WTC11 (cell line): ENCODE results near the gene CASP8. TPM values are rescaled to one million over a fixed set of nuclear protein-coding genes. Genes with fewer than 3 reads are reported as not detected.

ENCODE experiments used
- ATAC-seq: fragments of 200-7000 bp; cut with Tn5 transposase; 2 replicates; pipeline ENCODE4 v1.10.0; 2021; ENCODE audit warnings: mild to moderate bottlenecking, moderate library complexity
- CTCF ChIA-PET: fragments of 300-600 bp; sonication (Branson Sonifier 250); formaldehyde crosslinking; loops from one replicate; lab custom pipeline; 2021; ENCODE audit warnings: antibody characterized with exemption; lab: Charles Lee
- POLR2A ChIA-PET: fragments of 350-600 bp; sonication (Branson Sonifier 250); formaldehyde crosslinking; loops from one replicate; lab custom pipeline; 2021; ENCODE audit warnings: antibody characterized with exemption; lab: Charles Lee
- DNase-seq: peaks from one replicate; pipeline ENCODE4 v3.0.0; 2021; ENCODE audit warnings: low spot score
- H3K27ac Mint-ChIP-seq: 2 replicates; pipeline ENCODE4 v1.8.0; 2021; ENCODE audit warnings: mixed read lengths
- H3K27me3 Mint-ChIP-seq: 2 replicates; pipeline ENCODE4 v1.8.0; 2021; ENCODE audit warnings: low read depth, mild to moderate bottlenecking, moderate library complexity, mixed read lengths
- H3K36me3 Mint-ChIP-seq: 2 replicates; pipeline ENCODE4 v1.8.0; 2021; ENCODE audit warnings: mixed read lengths
- H3K4me1 Mint-ChIP-seq: 2 replicates; pipeline ENCODE4 v1.8.0; 2022; ENCODE audit warnings: mixed read lengths
- H3K4me3 Mint-ChIP-seq: 2 replicates; pipeline ENCODE4 v1.8.0; 2021; ENCODE audit warnings: mild to moderate bottlenecking, moderate library complexity, mixed read lengths
- H3K9me3 Mint-ChIP-seq: 2 replicates; pipeline ENCODE4 v1.8.0; 2021; ENCODE audit warnings: mixed read lengths
- ATF6 ChIP-seq: sonication (generic); formaldehyde crosslinking; IDR thresholded peaks from 2 replicates; pipeline ENCODE4 v1.8.1; 2023; ENCODE audit warnings: mild to moderate bottlenecking, missing genetic modification reagents
- IRF2 ChIP-seq: sonication (generic); formaldehyde crosslinking; IDR thresholded peaks from 2 replicates; pipeline ENCODE4 v1.8.0; 2022; ENCODE audit warnings: low read depth, missing genetic modification reagents, borderline replicate concordance
- MYBL2 ChIP-seq: sonication (generic); formaldehyde crosslinking; IDR thresholded peaks from 2 replicates; pipeline ENCODE4 v1.8.1; 2023; ENCODE audit warnings: mild to moderate bottlenecking, moderate library complexity, missing genetic modification reagents
- NR2C2 ChIP-seq: sonication (generic); formaldehyde crosslinking; IDR thresholded peaks from 2 replicates; pipeline ENCODE4 v1.8.0; 2022; ENCODE audit warnings: mild to moderate bottlenecking, missing genetic modification reagents
- RORB ChIP-seq: fragments of 250-450 bp; sonication (Bioruptor Pico); IDR thresholded peaks from 2 replicates; pipeline ENCODE4 v1.9.0; 2021; ENCODE audit warnings: mild to moderate bottlenecking
- STAT6 ChIP-seq: sonication (generic); formaldehyde crosslinking; conservative IDR thresholded peaks from 2 replicates; pipeline ENCODE4 v1.8.1; 2023; ENCODE audit warnings: mild to moderate bottlenecking, low read depth, missing genetic modification reagents, moderate library complexity
- TEAD4 ChIP-seq: sonication (generic); formaldehyde crosslinking; IDR thresholded peaks from 2 replicates; pipeline ENCODE4 v1.8.0; 2022; ENCODE audit warnings: mild to moderate bottlenecking, missing genetic modification reagents
- TP53 ChIP-seq: sonication (generic); formaldehyde crosslinking; IDR thresholded peaks from 2 replicates; pipeline ENCODE4 v1.8.1; 2023; ENCODE audit warnings: mild to moderate bottlenecking, missing genetic modification reagents
- ZBTB21 ChIP-seq: sonication (generic); formaldehyde crosslinking; IDR thresholded peaks from 2 replicates; pipeline ENCODE4 v1.8.1; 2023; ENCODE audit warnings: mild to moderate bottlenecking, missing genetic modification reagents, borderline replicate concordance
- ZNF138 ChIP-seq: sonication (generic); formaldehyde crosslinking; conservative IDR thresholded peaks from 2 replicates; pipeline ENCODE4 v1.8.1; 2022; ENCODE audit warnings: mild to moderate bottlenecking, moderate library complexity, missing genetic modification reagents
- ZNF232 ChIP-seq: sonication (generic); formaldehyde crosslinking; IDR thresholded peaks from 2 replicates; pipeline ENCODE4 v1.8.0; 2022; ENCODE audit warnings: mild to moderate bottlenecking, missing genetic modification reagents
- ZNF281 ChIP-seq: sonication (generic); formaldehyde crosslinking; IDR thresholded peaks from 2 replicates; pipeline ENCODE4 v1.8.0; 2023; ENCODE audit warnings: mild to moderate bottlenecking, missing genetic modification reagents
- ZNF396 ChIP-seq: fragments of 250-450 bp; sonication (Bioruptor Pico); IDR thresholded peaks from 2 replicates; pipeline ENCODE4 v1.8.0; 2021; ENCODE audit warnings: mild to moderate bottlenecking, moderate library complexity, borderline replicate concordance
- total RNA-seq: library from RNA; stranded (reverse); gene quantifications from 3 replicates; pipeline ENCODE4 v1.2.3, GENCODE V29; 2021
- TF ChIP-seq, protein P1 (sequence below): sonication (generic); formaldehyde crosslinking; IDR thresholded peaks from 2 replicates; pipeline ENCODE4 v1.8.0; 2022; ENCODE audit warnings: mild to moderate bottlenecking, missing genetic modification reagents
- TF ChIP-seq, protein P2 (sequence below): fragments of 250-450 bp; sonication (Bioruptor Pico); IDR thresholded peaks from 2 replicates; pipeline ENCODE4 v2.1.2; 2022; ENCODE audit warnings: mild to moderate bottlenecking, moderate library complexity
- TF ChIP-seq, protein P3 (sequence below): fragments of 250-450 bp; sonication (Bioruptor Pico); IDR thresholded peaks from 2 replicates; pipeline ENCODE4 v1.8.0; 2021; ENCODE audit warnings: mild to moderate bottlenecking

CASP8 gene
- total RNA-seq, 1 experiment from 2014 or later: 4.4 TPM

DNA sequence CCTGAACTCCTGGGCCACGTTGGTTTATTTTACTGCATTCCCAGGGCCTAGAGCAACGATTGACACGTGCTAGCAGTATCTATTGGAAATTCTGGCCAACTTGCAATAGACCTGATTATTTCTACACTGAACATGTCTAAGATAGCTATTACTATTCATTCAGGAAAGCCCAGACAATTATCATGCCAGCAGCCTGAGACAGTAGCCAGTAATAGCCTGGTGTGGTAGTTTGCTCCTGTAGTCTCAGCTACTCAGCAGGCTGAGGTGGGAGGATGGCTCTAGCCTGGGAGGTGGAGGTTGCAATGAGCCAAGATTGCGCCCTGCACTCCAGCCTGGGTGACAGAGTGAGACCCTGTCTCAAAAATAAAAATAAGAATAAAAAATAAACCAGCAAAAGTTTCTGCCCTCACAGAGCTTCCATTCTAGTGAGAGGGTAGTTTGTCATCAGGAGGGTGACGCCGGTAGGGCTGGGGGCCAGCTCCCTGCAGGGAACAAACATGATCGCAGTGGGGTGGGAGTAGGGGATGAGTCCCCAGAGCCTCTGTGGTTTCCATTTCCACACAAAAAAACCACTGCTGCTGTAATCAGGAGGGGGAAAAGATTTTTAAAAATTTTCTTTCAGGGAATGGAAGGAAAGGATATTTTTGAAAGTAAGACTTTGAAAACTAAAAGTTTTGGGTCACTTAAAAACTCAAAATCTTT lies 4.3 kb downstream of the CASP8 start:
- DNase-seq: no peak
- Mint-ChIP-seq H3K9me3 (no peaks in the 10 kb centered on the region), H3K4me3 (no peak overlapping the region), H3K36me3 (no peaks in the 10 kb centered on the region), H3K4me1 (peaks cover 4% of the 10 kb centered on the region), H3K27ac (no peak overlapping the region), H3K27me3 (no peaks in the 10 kb centered on the region)
- ATAC-seq: no peak
- ChIA-PET CTCF (interaction anchor here (2.5 kb wide), 1 partner anchor 12 kb away, joined by 8 read pairs; no protein-coding TSS in a partner anchor), POLR2A (no interaction called here)
- no peak for TF ChIP-seq ATF6 (CRISPR knock-in tag)
- no peak for TF ChIP-seq TEAD4 (CRISPR knock-in tag)
- TF ChIP-seq TP53 (CRISPR knock-in tag): no peak
- no peak for TF ChIP-seq ZNF232
- no peak for TF ChIP-seq STAT6 (CRISPR knock-in tag)
- TF ChIP-seq ZBTB21 (CRISPR knock-in tag): no peak
- TF ChIP-seq, protein P1, sequence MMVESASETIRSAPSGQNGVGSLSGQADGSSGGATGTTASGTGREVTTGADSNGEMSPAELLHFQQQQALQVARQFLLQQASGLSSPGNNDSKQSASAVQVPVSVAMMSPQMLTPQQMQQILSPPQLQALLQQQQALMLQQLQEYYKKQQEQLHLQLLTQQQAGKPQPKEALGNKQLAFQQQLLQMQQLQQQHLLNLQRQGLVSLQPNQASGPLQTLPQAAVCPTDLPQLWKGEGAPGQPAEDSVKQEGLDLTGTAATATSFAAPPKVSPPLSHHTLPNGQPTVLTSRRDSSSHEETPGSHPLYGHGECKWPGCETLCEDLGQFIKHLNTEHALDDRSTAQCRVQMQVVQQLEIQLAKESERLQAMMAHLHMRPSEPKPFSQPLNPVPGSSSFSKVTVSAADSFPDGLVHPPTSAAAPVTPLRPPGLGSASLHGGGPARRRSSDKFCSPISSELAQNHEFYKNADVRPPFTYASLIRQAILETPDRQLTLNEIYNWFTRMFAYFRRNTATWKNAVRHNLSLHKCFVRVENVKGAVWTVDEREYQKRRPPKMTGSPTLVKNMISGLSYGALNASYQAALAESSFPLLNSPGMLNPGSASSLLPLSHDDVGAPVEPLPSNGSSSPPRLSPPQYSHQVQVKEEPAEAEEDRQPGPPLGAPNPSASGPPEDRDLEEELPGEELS: no peak
- no peak for TF ChIP-seq ZNF281 (CRISPR knock-in tag)
- TF ChIP-seq IRF2 (CRISPR knock-in tag): no peak
- no peak for TF ChIP-seq NR2C2 (CRISPR knock-in tag)
- TF ChIP-seq MYBL2 (CRISPR knock-in tag): no peak
- TF ChIP-seq, protein P2, sequence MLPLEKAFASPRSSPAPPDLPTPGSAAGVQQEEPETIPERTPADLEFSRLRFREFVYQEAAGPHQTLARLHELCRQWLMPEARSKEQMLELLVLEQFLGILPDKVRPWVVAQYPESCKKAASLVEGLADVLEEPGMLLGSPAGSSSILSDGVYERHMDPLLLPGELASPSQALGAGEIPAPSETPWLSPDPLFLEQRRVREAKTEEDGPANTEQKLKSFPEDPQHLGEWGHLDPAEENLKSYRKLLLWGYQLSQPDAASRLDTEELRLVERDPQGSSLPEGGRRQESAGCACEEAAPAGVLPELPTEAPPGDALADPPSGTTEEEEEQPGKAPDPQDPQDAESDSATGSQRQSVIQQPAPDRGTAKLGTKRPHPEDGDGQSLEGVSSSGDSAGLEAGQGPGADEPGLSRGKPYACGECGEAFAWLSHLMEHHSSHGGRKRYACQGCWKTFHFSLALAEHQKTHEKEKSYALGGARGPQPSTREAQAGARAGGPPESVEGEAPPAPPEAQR (CRISPR knock-in tag): no peak
- no peak for TF ChIP-seq ZNF138 (CRISPR knock-in tag)
- no peak for TF ChIP-seq RORB (CRISPR knock-in tag)
- TF ChIP-seq, protein P3, sequence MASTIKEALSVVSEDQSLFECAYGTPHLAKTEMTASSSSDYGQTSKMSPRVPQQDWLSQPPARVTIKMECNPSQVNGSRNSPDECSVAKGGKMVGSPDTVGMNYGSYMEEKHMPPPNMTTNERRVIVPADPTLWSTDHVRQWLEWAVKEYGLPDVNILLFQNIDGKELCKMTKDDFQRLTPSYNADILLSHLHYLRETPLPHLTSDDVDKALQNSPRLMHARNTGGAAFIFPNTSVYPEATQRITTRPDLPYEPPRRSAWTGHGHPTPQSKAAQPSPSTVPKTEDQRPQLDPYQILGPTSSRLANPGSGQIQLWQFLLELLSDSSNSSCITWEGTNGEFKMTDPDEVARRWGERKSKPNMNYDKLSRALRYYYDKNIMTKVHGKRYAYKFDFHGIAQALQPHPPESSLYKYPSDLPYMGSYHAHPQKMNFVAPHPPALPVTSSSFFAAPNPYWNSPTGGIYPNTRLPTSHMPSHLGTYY (CRISPR knock-in tag): no peak
- TF ChIP-seq ZNF396: no peak
